Gastrocnemius medialis (tissue), 4 donors: ENCODE results near the gene KRT27. TPM values are rescaled to one million over a fixed set of nuclear protein-coding genes. Genes with fewer than 3 reads are reported as not detected.

Experiments
- ATAC-seq, 2 donors: fragments of 150-250 bp; one replicate each; pipeline ENCODE4 v1.9.1; 2016
- DNase-seq, 2 donors: peaks; one replicate each; pipeline ENCODE4 v3.0.0-alpha.2; 2019
- H3K27ac ChIP-seq, 4 donors: fragments of 200-600 bp; sonication (generic); 1 replicate in 1 of 4; 2 replicates in 3 of 4; pipeline ENCODE4 v1.5.1; 2016 to 2018; ENCODE audit warnings: mild to moderate bottlenecking in 2 of 4, moderate library complexity in 1 of 4
- H3K27me3 ChIP-seq, 3 donors: fragments of 200-600 bp; sonication (generic) in 2 of 3; 1 replicate in 1 of 3; 2 replicates in 2 of 3; pipeline versions ENCODE4 v1.5.1 to v1.6.0; 2016 to 2019; ENCODE audit warnings: mild to moderate bottlenecking in 1 of 3, moderate library complexity in 1 of 3
- H3K36me3 ChIP-seq, 2 donors: fragments of 200-600 bp; sonication (generic) in 1 of 2; one replicate each; pipeline ENCODE4 v1.5.1; 2017 to 2018
- H3K4me1 ChIP-seq, 2 donors: fragments of 200-600 bp; sonication (generic) in 1 of 2; one replicate each; pipeline ENCODE4 v1.5.1; 2016 to 2017; ENCODE audit warnings: mild to moderate bottlenecking in 2 of 2
- H3K4me3 ChIP-seq, 4 donors: fragments of 200-600 bp; sonication (generic) in 3 of 4; 1 replicate in 1 of 4; 2 replicates in 3 of 4; pipeline ENCODE4 v1.5.1; 2016 to 2019; ENCODE audit warnings: mild to moderate bottlenecking in 2 of 4
- H3K9me3 ChIP-seq, 3 donors: fragments of 200-600 bp; sonication (generic) in 2 of 3; 1 replicate in 1 of 3; 2 replicates in 2 of 3; pipeline ENCODE4 v1.5.1; 2016 to 2019
- POLR2A ChIP-seq, 2 donors: fragments of 450-650 bp; IDR thresholded peaks; one replicate each; pipeline ENCODE4 v1.6.1; 2017; ENCODE audit warnings: antibody characterized with exemption in 2 of 2, mild to moderate bottlenecking in 2 of 2, moderate library complexity in 2 of 2
- in situ Hi-C, 4 donors: fragments of 200-750 bp; cut with MboI; loops; one replicate each; pipeline versions ENCODE4 v1.15.0 to v1.8.0; 2017; ENCODE audit warnings: low sequenced_read_pairs in 4 of 4
- intact Hi-C: fragments of 100-400 bp; cut with DNase I; formaldehyde crosslinking; loops from one replicate; pipeline ENCODE4 v1.15.1; 2023; ENCODE audit warnings: low total_unique reads
- total RNA-seq, 4 donors: library from RNA; depleted of rRNA; stranded (reverse); fragments of >200 nt; gene quantifications; one replicate each; pipeline versions ENCODE4 v1.1.0 to v1.2.3, GENCODE V29; 2016
- TF ChIP-seq, protein P1 (sequence below), 5 experiments: fragments of 450-650 bp in 3 of 5; fragments of 200-600 bp in 2 of 5; sonication (generic) in 2 of 5; IDR thresholded peaks in 4 of 5; conservative IDR thresholded peaks in 1 of 5; 1 replicate in 4 of 5; 2 replicates in 1 of 5; pipeline ENCODE4 v1.5.1; 2016 to 2019; ENCODE audit warnings: antibody characterized with exemption in 5 of 5, mild to moderate bottlenecking in 3 of 5, moderate library complexity in 3 of 5

The KRT27 gene
- total RNA-seq, 4 donors from 2014 or later: not detected

DNA sequence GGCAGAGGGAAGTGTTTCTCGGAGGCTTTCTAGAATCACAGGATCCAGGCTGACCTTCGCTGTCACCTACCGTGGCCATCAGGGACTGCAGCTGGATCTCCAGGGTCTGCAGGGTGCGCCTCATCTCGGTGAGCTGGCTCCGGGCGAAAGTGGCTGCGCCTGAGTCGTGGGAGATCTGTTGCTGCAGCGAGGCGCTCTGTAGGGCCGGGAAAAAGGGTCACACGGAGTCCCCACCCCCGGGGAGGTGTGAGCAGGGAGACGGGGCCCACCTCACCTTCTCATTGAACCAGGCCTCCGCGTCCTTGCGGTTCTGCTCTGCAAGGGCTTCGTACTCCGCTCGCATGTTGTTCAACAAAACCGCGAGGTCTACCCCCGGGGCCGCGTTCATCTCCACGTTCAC is 14.5 kb upstream of the KRT27 start:
- peaks cover 6 to 38% (median 29%) of the 10 kb centered on the region in 3 donors for H3K27me3 ChIP-seq
- in situ Hi-C loops: loop anchor here in 3 of 4 donors (10.0 kb wide), 2 partner anchors 172 to 182 kb away; no protein-coding TSS in a partner anchor

DNA sequence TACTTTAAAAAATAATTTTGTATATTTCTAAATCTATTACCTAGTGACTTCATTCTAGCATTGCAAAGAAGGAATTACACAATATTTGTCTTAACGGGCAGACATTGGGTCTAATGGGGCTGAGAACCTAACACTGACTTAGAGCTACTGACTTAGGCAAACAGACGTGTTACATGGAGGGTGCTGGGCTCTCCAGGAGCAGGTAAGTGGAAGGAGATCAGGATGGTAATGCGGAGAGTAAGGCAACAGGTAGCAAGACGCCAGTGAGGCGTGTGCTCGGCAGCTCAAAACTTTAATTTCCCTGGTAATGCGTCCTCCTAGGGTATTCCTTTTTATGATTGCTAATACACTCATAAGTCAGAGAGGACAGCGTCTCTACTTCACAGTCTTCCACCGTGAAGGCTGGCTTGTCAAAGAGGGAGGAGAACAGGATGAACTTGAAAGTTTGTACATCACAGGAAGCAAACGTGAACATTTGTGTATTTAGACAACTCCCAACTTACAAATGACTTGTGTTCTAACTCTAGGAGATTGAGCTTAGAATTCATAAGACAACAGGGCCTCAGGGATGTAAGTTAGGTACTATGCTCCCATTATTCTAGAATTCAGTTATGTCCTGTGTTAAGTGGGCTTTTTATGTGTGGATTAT is 12.8 kb upstream of the KRT27 start:
- ATAC-seq: no peak
- in situ Hi-C loops: loop anchor here in 3 of 4 donors (10.0 kb wide), 2 partner anchors 170 to 180 kb away; no protein-coding TSS in a partner anchor

More for the DNA sequence above, 14.5 kb upstream of the KRT27 start:
- no peak for TF ChIP-seq POLR2A (IDR thresholded peaks at IDR 0.05)
- TF ChIP-seq, protein P1, sequence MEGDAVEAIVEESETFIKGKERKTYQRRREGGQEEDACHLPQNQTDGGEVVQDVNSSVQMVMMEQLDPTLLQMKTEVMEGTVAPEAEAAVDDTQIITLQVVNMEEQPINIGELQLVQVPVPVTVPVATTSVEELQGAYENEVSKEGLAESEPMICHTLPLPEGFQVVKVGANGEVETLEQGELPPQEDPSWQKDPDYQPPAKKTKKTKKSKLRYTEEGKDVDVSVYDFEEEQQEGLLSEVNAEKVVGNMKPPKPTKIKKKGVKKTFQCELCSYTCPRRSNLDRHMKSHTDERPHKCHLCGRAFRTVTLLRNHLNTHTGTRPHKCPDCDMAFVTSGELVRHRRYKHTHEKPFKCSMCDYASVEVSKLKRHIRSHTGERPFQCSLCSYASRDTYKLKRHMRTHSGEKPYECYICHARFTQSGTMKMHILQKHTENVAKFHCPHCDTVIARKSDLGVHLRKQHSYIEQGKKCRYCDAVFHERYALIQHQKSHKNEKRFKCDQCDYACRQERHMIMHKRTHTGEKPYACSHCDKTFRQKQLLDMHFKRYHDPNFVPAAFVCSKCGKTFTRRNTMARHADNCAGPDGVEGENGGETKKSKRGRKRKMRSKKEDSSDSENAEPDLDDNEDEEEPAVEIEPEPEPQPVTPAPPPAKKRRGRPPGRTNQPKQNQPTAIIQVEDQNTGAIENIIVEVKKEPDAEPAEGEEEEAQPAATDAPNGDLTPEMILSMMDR (IDR thresholded peaks at IDR 0.05 in 4 of 5, conservative IDR thresholded peaks at IDR 0.05 in 1 of 5): no peak
- ATAC-seq: no peak
- intact Hi-C loops: no loop called here
- no peaks in the 10 kb centered on the region for H3K9me3 ChIP-seq
- DNase-seq: no peak
- no peaks in the 10 kb centered on the region for H3K4me1 ChIP-seq
- H3K4me3 ChIP-seq: no peak overlapping the region
- no peaks in the 10 kb centered on the region for H3K36me3 ChIP-seq
- H3K27ac ChIP-seq: no peak overlapping the region

DNA sequence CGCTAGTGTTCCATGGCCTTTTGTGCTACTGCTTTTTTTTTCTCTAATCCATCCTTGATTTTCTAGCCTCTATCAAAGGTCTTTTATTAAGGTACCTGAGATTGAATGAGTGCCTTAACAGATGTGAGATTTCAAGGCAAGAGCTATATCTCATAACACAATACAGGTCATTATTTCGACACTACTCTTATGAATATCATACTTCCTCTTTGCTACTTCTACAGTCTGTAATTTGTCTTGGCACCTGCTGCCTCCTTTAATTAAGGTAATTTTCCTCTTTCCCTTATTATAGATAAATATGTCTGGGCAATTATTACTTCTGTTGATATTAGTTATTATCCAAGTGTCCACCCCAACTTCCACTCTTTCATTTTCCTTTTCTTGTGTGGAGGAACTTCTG is 12.1 kb upstream of the KRT27 start:
- H3K4me3 ChIP-seq: no peak overlapping the region
- no peaks in the 10 kb centered on the region for H3K4me1 ChIP-seq
- ATAC-seq (no peak), DNase-seq (no peak)
- H3K27ac ChIP-seq: no peak overlapping the region
- peaks cover 4 to 33% (median 20%) of the 10 kb centered on the region in 3 donors for H3K27me3 ChIP-seq
- H3K36me3 ChIP-seq: no peaks in the 10 kb centered on the region
- intact Hi-C loops: no loop called here
- in situ Hi-C loops: loop anchor here in 3 of 4 donors (10.0 kb wide), 2 partner anchors 170 to 180 kb away; no protein-coding TSS in a partner anchor
- no peak for TF ChIP-seq POLR2A (IDR thresholded peaks at IDR 0.05)
- TF ChIP-seq, protein P1 (IDR thresholded peaks at IDR 0.05 in 4 of 5, conservative IDR thresholded peaks at IDR 0.05 in 1 of 5): no peak
- no peaks in the 10 kb centered on the region for H3K9me3 ChIP-seq

More for the DNA sequence above, 12.8 kb upstream of the KRT27 start:
- no peaks in the 10 kb centered on the region for H3K4me1 ChIP-seq
- no peaks in the 10 kb centered on the region for H3K36me3 ChIP-seq
- no peak for TF ChIP-seq POLR2A (IDR thresholded peaks at IDR 0.05)
- TF ChIP-seq, protein P1 (IDR thresholded peaks at IDR 0.05 in 4 of 5, conservative IDR thresholded peaks at IDR 0.05 in 1 of 5): no peak
- peaks cover 6 to 38% (median 21%) of the 10 kb centered on the region in 3 donors for H3K27me3 ChIP-seq
- H3K27ac ChIP-seq: no peak overlapping the region
- intact Hi-C loops: no loop called here
- H3K4me3 ChIP-seq: no peak overlapping the region
- no peak for DNase-seq
- H3K9me3 ChIP-seq: no peaks in the 10 kb centered on the region

DNA sequence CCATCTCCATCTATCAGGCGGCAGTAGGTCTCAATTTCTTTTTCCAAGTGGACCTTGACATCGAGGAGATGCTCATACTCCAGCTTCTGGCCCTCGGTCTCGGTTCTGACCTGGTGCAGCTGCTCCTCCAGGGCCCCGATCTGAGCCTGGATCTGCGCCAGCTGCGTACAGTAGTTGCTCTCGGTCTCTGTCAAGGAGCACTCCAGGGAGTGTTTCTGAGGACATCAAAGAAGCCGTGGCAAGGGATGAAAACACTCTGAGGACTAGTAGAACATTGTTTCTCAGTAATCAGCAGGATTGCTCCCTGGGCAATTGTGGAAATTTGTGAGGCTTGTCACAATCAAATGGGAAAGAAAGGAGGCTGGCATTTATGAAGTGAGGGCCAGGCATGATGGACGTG is 11.5 kb upstream of the KRT27 start:
- Histone ChIP-seq H3K36me3 (no peaks in the 10 kb centered on the region), H3K4me3 (no peak overlapping the region), H3K27ac (no peak overlapping the region), H3K9me3 (no peaks in the 10 kb centered on the region), H3K4me1 (no peaks in the 10 kb centered on the region), H3K27me3 (peaks cover 3 to 32% (median 20%) of the 10 kb centered on the region in 3 donors)
- ATAC-seq (no peak), DNase-seq (no peak)
- no peak for TF ChIP-seq POLR2A (IDR thresholded peaks at IDR 0.05)
- TF ChIP-seq, protein P1 (IDR thresholded peaks at IDR 0.05 in 4 of 5, conservative IDR thresholded peaks at IDR 0.05 in 1 of 5): no peak
- in situ Hi-C loops: loop anchor here in 3 of 4 donors (10.0 kb wide), 2 partner anchors 169 to 179 kb away; no protein-coding TSS in a partner anchor
- intact Hi-C loops: no loop called here
